Renal pelvis (tissue), 4 donors: ENCODE results near the gene COL4A4. TPM values are rescaled to one million over a fixed set of nuclear protein-coding genes. Genes with fewer than 3 reads are reported as not detected.

Experiments
- DNase-seq: peaks from one replicate; pipeline ENCODE4 v3.0.0-alpha.2; 2013
- polyA plus RNA-seq, 3 donors: library from polyadenylated mRNA; unstranded; fragments of 120-200 nt; gene quantifications; one replicate each; pipeline ENCODE4 v1.2.1, GENCODE V29; 2013; ENCODE audit not compliant: insufficient read length in 3 of 3

The COL4A4 gene
- polyA plus RNA-seq, 3 donors, result 40.6 to 53.5 (median 50.9) TPM

DNA sequence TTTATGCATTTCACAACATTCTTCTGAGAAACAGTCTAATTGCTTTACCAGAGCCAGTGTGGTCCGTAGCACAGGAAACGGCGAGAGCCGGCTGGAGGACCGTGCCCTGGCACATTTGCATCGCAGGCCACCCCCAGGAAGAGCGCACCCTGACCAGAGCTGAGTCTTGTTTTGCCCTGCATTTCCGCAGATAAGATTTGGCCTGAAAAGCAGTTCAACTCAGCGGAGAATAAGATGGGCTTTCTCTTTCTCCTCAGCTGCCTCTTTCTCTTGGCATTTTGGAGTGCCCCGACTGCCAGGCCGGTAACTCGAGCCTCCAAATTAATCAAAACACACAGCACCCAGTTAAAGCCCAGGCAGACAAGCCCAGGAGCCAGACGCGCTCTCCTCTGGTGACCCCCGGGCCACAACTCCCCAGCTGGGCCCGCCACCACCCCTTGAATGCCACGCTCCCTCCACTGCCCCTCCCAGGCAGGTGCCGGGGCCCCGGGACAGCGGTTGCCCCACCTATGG is 464 bp downstream of the COL4A4 start:
- peak; percentile 7 for DNase-seq

DNA sequence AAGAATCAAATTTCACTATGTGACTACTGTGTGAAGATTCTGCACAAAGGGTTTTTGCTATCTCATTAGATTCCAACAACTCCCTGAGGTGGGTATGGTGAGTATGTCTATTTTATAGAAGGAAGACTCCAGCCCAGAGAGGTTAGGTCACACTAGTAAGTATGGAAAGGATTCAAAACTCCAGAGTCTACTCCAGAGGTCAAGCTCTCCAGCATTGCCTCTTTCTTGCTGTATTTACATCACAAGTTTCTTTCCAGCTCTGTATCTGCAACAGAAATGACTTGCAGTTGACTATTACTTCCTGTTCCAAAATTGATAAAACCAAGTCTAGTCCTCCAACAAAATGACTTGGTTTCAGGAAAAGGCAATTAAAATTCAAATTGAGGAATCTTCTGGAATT is 2.1 kb downstream of the COL4A4 start:
- DNase-seq, result no peak

GRCh38 chr2:227160164-227160563 is 3.8 kb downstream of the COL4A4 start:
- no peak for DNase-seq

GRCh38 chr2:227154986-227155774 is 8.8 kb downstream of the COL4A4 start:
- no peak for DNase-seq

- DNase-seq, result no peak
These were observed 10.1 kb downstream of the COL4A4 start for GRCh38 chr2:227153758-227154486.

GRCh38 chr2:227153307-227153706 is 10.7 kb downstream of the COL4A4 start:
- DNase-seq, result no peak

- DNase-seq, result no peak
These were observed 11.8 kb downstream of the COL4A4 start for GRCh38 chr2:227152093-227152766.

DNA sequence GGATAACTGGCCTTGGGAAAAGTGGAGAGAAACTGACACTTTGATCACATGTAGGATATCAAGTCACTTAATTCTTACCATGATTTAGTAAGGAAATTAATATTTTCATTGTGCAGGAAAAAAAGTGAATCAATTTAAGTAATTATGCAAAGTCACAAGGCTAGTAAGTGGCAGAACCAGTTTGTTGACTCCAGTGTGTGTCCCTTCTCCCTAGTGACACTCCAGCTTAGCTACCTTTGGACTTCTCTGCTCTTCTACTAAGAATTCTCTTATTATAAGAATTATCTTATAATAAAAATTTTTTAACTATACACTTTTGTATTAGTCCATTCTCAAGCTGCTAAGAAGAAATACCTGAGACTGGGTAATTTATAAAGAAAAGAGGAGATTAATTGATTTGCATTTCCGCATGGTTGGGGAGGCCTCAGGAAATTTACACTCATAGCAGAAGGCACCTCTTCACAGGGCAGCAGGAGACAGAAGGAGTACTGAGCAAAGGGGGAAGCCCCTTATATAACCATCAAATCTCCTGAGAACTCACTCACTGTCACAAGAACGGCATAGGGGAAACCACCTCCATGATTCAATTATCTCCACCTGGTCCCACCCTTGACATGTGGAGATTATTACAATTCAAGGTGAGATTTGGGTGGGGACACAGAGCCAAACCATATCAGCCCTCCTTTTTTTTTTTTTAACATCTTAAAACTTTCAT is 13.6 kb downstream of the COL4A4 start:
- peak; percentile 14 for DNase-seq

- no peak for DNase-seq
These were observed 15.9 kb downstream of the COL4A4 start for GRCh38 chr2:227148106-227148505.

GRCh38 chr2:227147023-227147422 is 17.0 kb downstream of the COL4A4 start:
- no peak for DNase-seq

DNA sequence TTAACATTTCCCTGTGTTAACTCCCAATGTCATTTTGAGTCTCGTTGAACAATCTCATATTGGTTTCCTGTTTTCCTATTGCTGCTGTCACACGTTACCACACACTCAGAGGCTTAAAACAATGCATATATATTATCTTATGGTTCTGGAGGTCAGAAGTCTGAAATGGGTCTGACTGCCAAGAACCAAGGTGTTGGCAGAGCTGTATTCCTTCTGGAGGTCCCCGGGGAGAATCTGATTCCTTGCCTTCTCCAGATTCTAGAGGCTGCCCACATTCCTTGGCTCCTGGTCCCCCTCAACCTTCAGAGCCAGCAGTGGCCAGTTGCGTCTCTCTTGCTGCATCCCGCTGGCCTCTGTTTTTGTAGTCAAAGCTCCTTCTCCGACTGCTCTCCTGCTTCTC is 17.5 kb downstream of the COL4A4 start:
- DNase-seq, result no peak

- DNase-seq, result no peak
These were observed 20.1 kb downstream of the COL4A4 start for GRCh38 chr2:227143895-227144294.

GRCh38 chr2:227141301-227141700 is 22.7 kb downstream of the COL4A4 start:
- no peak for DNase-seq

- no peak for DNase-seq
These were observed 29.4 kb downstream of the COL4A4 start for GRCh38 chr2:227134591-227134990.

- DNase-seq, result no peak
These were observed 31.0 kb downstream of the COL4A4 start for GRCh38 chr2:227132986-227133385.

- no peak for DNase-seq
These were observed 33.4 kb downstream of the COL4A4 start for GRCh38 chr2:227130636-227131035.

GRCh38 chr2:227127201-227127600 is 36.8 kb downstream of the COL4A4 start:
- DNase-seq, result no peak

- DNase-seq, result no peak
These were observed 38.5 kb downstream of the COL4A4 start for GRCh38 chr2:227125506-227125905.

DNA sequence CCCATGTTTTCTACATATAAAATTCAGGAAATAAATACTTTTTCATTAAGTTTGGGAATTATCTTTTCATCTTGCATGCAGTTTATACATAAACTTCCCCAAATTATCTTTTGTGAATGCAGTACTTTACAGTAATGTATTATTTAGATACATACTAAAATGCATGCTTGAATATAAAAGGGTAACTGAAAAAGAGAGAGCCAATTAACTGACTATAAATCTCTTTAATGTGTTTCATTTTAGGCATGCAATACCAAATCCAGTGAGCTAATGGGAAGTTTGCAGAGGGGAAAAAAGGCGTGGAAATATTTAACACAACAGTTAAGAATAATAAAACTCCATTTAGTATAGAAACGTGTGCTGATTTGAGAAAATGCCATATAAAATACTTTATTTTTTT is 39.2 kb downstream of the COL4A4 start:
- peak; percentile 27 for DNase-seq

DNA sequence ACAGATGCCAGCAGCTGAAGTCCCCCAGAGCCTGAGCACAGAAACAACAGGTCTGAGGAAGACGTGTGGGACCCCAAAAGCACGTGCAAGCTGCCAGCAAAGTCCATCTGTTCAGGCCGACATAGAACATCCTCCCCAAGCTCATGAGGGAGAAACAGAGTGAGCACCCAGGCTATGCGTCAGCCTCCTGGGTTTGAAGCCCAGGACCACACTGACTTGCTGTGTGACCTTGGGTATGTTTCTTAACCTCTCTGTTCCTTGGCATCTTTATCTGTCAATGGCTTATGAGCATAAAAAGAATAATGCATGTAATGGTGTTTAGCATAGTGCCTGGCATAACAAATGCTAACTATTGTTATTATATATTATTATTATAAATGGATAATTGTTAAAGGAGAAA is 40.3 kb downstream of the COL4A4 start:
- no peak for DNase-seq

DNA sequence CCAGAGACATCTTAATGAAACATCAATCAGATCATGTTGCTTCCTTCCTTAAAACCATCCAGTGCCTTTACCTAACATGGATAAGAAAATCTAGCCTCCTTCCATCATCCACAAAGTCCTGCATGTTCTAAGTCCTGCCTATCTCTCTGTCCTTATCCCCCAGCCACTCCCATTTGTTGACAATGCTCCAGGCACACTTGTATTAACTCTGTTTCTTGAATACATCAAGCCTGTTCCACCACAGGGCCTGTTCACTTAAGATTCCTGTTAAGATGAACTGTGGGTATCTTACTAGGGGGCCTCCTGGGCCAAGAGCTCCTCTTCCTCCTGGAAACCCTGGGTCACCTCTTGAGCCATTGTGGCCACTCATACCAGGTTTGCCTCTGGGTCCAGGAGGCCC is 45.7 kb downstream of the COL4A4 start:
- DNase-seq, result no peak

DNA sequence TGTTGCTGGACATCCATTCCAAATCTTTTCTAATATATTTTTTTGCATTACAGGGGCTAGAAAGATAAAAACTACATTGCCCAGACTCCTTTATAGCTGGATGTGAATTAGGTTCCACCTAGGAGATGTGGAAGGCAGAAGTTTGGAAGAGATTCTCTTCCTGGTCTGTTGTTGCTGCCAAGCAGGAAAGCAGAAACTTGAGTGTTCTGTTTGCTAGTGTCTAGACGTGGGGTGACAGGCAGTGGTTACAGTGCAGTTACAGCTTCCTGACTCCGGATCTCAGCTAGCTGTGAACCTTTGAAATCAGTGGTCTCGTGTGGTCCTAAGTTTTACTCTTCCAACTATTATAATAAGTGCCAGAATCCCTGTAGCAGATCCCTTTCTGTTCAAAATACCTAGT is 46.2 kb downstream of the COL4A4 start:
- DNase-seq, result no peak
